WTC11 (cell line): ENCODE data around the gene SLC46A3. TPM values are rescaled to one million over a fixed set of nuclear protein-coding genes. Genes with fewer than 3 reads are reported as not detected.

Experiments
- ATAC-seq: fragments of 200-7000 bp; cut with Tn5 transposase; 2 replicates; pipeline ENCODE4 v1.10.0; 2021; ENCODE audit warnings: mild to moderate bottlenecking, moderate library complexity
- CTCF ChIA-PET: fragments of 300-600 bp; sonication (Branson Sonifier 250); formaldehyde crosslinking; loops from one replicate; lab custom pipeline; 2021; ENCODE audit warnings: antibody characterized with exemption; lab: Charles Lee
- POLR2A ChIA-PET: fragments of 350-600 bp; sonication (Branson Sonifier 250); formaldehyde crosslinking; loops from one replicate; lab custom pipeline; 2021; ENCODE audit warnings: antibody characterized with exemption; lab: Charles Lee
- DNase-seq: peaks from one replicate; pipeline ENCODE4 v3.0.0; 2021; ENCODE audit warnings: low spot score
- H3K27ac Mint-ChIP-seq: 2 replicates; pipeline ENCODE4 v1.8.0; 2021; ENCODE audit warnings: mixed read lengths
- H3K27me3 Mint-ChIP-seq: 2 replicates; pipeline ENCODE4 v1.8.0; 2021; ENCODE audit warnings: low read depth, mild to moderate bottlenecking, moderate library complexity, mixed read lengths
- H3K36me3 Mint-ChIP-seq: 2 replicates; pipeline ENCODE4 v1.8.0; 2021; ENCODE audit warnings: mixed read lengths
- H3K4me1 Mint-ChIP-seq: 2 replicates; pipeline ENCODE4 v1.8.0; 2022; ENCODE audit warnings: mixed read lengths
- H3K4me3 Mint-ChIP-seq: 2 replicates; pipeline ENCODE4 v1.8.0; 2021; ENCODE audit warnings: mild to moderate bottlenecking, moderate library complexity, mixed read lengths
- H3K9me3 Mint-ChIP-seq: 2 replicates; pipeline ENCODE4 v1.8.0; 2021; ENCODE audit warnings: mixed read lengths
- CREM ChIP-seq: sonication (generic); formaldehyde crosslinking; IDR thresholded peaks from 2 replicates; pipeline ENCODE4 v1.8.1; 2022; ENCODE audit warnings: mild to moderate bottlenecking, missing genetic modification reagents, moderate library complexity
- FOXJ3 ChIP-seq: sonication (generic); formaldehyde crosslinking; IDR thresholded peaks from 2 replicates; pipeline ENCODE4 v1.9.0; 2021; ENCODE audit warnings: missing genetic modification reagents, mild to moderate bottlenecking, borderline replicate concordance
- FOXP1 ChIP-seq: sonication (generic); formaldehyde crosslinking; IDR thresholded peaks from 2 replicates; pipeline ENCODE4 v1.8.0; 2022; ENCODE audit warnings: missing genetic modification reagents, mild to moderate bottlenecking, moderate library complexity, borderline replicate concordance
- KAT7 ChIP-seq: sonication (generic); formaldehyde crosslinking; IDR thresholded peaks from 2 replicates; pipeline ENCODE4 v1.8.1; 2023; ENCODE audit warnings: missing genetic modification reagents, mild to moderate bottlenecking, borderline replicate concordance
- NFATC4 ChIP-seq: fragments of 250-450 bp; sonication (Bioruptor Pico); IDR thresholded peaks from 2 replicates; pipeline ENCODE4 v1.9.0; 2021; ENCODE audit warnings: mild to moderate bottlenecking
- PREB ChIP-seq: sonication (generic); formaldehyde crosslinking; IDR thresholded peaks from 2 replicates; pipeline ENCODE4 v1.8.1; 2022; ENCODE audit warnings: mild to moderate bottlenecking, missing genetic modification reagents, moderate library complexity, borderline replicate concordance
- PRRX2 ChIP-seq: fragments of 250-450 bp; sonication (Bioruptor Pico); IDR thresholded peaks from 2 replicates; pipeline ENCODE4 v1.8.0; 2021; ENCODE audit warnings: mild to moderate bottlenecking
- SMAD4 ChIP-seq: sonication (generic); formaldehyde crosslinking; IDR thresholded peaks from 2 replicates; pipeline ENCODE4 v1.8.0; 2022; ENCODE audit warnings: mild to moderate bottlenecking, missing genetic modification reagents
- SP1 ChIP-seq: sonication (generic); formaldehyde crosslinking; conservative IDR thresholded peaks from 2 replicates; pipeline ENCODE4 v1.8.1; 2022; ENCODE audit warnings: missing genetic modification reagents
- TCF7 ChIP-seq: sonication (generic); formaldehyde crosslinking; IDR thresholded peaks from 2 replicates; pipeline ENCODE4 v1.8.0; 2022; ENCODE audit warnings: mild to moderate bottlenecking, low read depth, missing genetic modification reagents, moderate library complexity
- TEAD1 ChIP-seq: sonication (generic); formaldehyde crosslinking; IDR thresholded peaks from 2 replicates; pipeline ENCODE4 v1.8.0; 2022; ENCODE audit warnings: mild to moderate bottlenecking, missing genetic modification reagents
- TEAD4 ChIP-seq: sonication (generic); formaldehyde crosslinking; IDR thresholded peaks from 2 replicates; pipeline ENCODE4 v1.8.0; 2022; ENCODE audit warnings: mild to moderate bottlenecking, missing genetic modification reagents
- USF1 ChIP-seq: sonication (generic); formaldehyde crosslinking; IDR thresholded peaks from 2 replicates; pipeline ENCODE4 v1.8.0; 2022; ENCODE audit warnings: mild to moderate bottlenecking, missing genetic modification reagents
- ZNF121 ChIP-seq: sonication (generic); formaldehyde crosslinking; IDR thresholded peaks from 2 replicates; pipeline ENCODE4 v1.8.0; 2023; ENCODE audit warnings: missing genetic modification reagents
- ZNF138 ChIP-seq: sonication (generic); formaldehyde crosslinking; conservative IDR thresholded peaks from 2 replicates; pipeline ENCODE4 v1.8.1; 2022; ENCODE audit warnings: mild to moderate bottlenecking, moderate library complexity, missing genetic modification reagents
- ZNF219 ChIP-seq: sonication (generic); formaldehyde crosslinking; IDR thresholded peaks from 2 replicates; pipeline ENCODE4 v1.8.0; 2023; ENCODE audit warnings: missing genetic modification reagents, mild to moderate bottlenecking, borderline replicate concordance
- ZNF281 ChIP-seq: sonication (generic); formaldehyde crosslinking; IDR thresholded peaks from 2 replicates; pipeline ENCODE4 v1.8.0; 2023; ENCODE audit warnings: mild to moderate bottlenecking, missing genetic modification reagents
- ZNF317 ChIP-seq: sonication (generic); formaldehyde crosslinking; IDR thresholded peaks from 2 replicates; pipeline ENCODE4 v1.8.1; 2023; ENCODE audit warnings: low read depth, mild to moderate bottlenecking, moderate library complexity, missing genetic modification reagents, borderline replicate concordance
- total RNA-seq: library from RNA; stranded (reverse); gene quantifications from 3 replicates; pipeline ENCODE4 v1.2.3, GENCODE V29; 2021
- TF ChIP-seq, protein P1 (sequence below): sonication (generic); formaldehyde crosslinking; IDR thresholded peaks from 2 replicates; pipeline ENCODE4 v1.8.0; 2023; ENCODE audit warnings: missing genetic modification reagents, mild to moderate bottlenecking, borderline replicate concordance
- TF ChIP-seq, protein P2 (sequence below): sonication (generic); formaldehyde crosslinking; IDR thresholded peaks from 2 replicates; pipeline ENCODE4 v1.8.1; 2022; ENCODE audit warnings: missing genetic modification reagents, borderline replicate concordance

SLC46A3 gene
- total RNA-seq, 1 experiment from 2014 or later, result 0.79 TPM

DNA sequence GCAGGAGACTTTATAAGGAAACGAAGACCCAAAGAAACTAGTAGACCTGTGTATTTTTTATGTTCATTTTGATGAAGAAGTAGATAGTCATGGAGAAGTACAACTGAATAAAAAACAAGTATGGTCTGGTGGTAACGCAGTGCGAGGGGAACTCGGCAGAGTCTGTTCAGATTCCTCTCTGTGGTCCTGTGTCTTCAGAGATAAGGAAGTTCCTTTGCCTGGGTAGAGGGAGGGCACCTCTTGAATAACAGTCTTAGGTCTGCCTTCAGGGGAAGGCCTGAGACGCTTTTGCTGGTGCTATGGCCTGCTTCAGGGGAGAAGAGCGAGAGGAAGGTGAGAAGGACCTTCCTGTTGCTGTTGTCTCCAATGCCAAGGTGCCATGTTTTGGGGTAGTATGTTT, 25.9 kb upstream of the SLC46A3 start (continued):
- no peak for TF ChIP-seq KAT7

DNA sequence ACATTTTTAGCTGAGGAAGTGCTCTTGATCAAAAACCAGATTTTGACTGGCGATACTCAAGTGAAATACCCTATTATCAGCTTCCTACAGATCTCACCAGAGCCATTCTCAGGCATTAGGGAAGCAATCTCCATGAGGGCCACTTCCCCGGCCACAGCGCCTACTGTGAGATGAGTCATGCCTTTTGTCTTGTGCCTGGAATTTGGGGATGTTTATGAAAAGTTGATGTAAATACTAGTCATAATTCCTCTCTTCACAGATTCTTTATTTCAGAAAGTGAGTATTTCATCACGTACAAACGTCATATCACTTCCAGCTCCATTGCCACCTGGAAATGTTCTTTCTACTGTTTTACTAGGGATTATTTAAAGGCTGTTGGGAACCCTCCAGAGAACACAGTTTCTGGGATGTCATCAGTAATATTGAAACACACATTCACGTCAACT, 25.3 kb upstream of the SLC46A3 start:
- H3K27ac Mint-ChIP-seq, result peak overlapping the region; percentile 92
- no peak for TF ChIP-seq CREM (CRISPR knock-in tag)
- TF ChIP-seq ZNF219 (CRISPR knock-in tag), result no peak
- TF ChIP-seq FOXP1, result no peak
- TF ChIP-seq ZNF281, result no peak
- TF ChIP-seq SMAD4 (CRISPR knock-in tag), result no peak
- no peak for TF ChIP-seq PREB (CRISPR knock-in tag)
- no peak for TF ChIP-seq TEAD4 (CRISPR knock-in tag)
- DNase-seq (no peak), ATAC-seq (peak; percentile 73)
- no peaks in the 10 kb centered on the region for H3K36me3 Mint-ChIP-seq
- ChIA-PET POLR2A (interaction anchor here (0.5 kb wide), 1 partner anchor 31 kb away, joined by 3 read pairs; no protein-coding TSS in a partner anchor), CTCF (interaction anchor here (1.4 kb wide), 3 partner anchors 10 to 73 kb away, joined by 3 to 7 read pairs (median 4); no protein-coding TSS in a partner anchor)
- peaks cover 11% of the 10 kb centered on the region for H3K9me3 Mint-ChIP-seq
- H3K4me1 Mint-ChIP-seq, result peaks cover 39% of the 10 kb centered on the region
- H3K27me3 Mint-ChIP-seq, result no peaks in the 10 kb centered on the region
- no peak overlapping the region for H3K4me3 Mint-ChIP-seq

DNA sequence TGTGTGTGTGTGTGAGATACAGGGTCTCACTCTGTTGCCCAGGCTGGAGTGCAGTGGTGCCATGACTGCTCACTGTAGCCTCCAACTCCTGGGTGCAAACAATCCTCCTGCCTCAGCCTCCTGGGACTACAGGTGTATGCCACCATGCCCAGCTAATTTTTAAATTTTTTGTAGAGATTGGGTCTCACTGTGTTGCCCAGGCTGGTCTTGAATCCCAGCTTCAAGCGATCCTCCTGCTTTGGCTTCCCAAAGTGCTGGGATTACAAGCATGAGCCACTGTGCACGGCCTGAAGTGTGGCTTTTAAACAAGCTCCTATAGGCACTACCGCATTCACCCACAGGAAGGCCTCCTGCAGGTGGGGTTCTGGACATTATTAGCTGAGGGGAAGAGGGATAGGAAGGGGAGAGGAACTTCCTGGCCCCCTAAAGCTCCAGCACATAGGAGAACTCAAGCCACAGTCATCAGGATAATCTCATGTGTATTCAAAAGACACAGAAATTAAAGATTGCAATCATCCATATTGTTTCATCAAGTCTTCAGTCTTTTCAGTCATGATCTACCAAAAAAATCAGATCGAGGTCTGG, 24.8 kb upstream of the SLC46A3 start:
- ChIA-PET POLR2A (interaction anchor here (0.5 kb wide), 1 partner anchor 32 kb away, joined by 3 read pairs; no protein-coding TSS in a partner anchor), CTCF (interaction anchor here (1.4 kb wide), 3 partner anchors 11 to 74 kb away, joined by 3 to 7 read pairs (median 4); no protein-coding TSS in a partner anchor)
- H3K36me3 Mint-ChIP-seq, result no peaks in the 10 kb centered on the region
- peaks cover 39% of the 10 kb centered on the region for H3K4me1 Mint-ChIP-seq
- H3K4me3 Mint-ChIP-seq, result no peak overlapping the region
- ATAC-seq, result peak; percentile 48
- DNase-seq, result no peak
- H3K27ac Mint-ChIP-seq, result peak overlapping the region; percentile 92
- no peaks in the 10 kb centered on the region for H3K27me3 Mint-ChIP-seq
- TF ChIP-seq ZNF121 (CRISPR knock-in tag) (peak; percentile 72; the same call in 1 of the 2 replicates), FOXJ3 (CRISPR knock-in tag) (no peak)
- peaks cover 8% of the 10 kb centered on the region for H3K9me3 Mint-ChIP-seq

DNA sequence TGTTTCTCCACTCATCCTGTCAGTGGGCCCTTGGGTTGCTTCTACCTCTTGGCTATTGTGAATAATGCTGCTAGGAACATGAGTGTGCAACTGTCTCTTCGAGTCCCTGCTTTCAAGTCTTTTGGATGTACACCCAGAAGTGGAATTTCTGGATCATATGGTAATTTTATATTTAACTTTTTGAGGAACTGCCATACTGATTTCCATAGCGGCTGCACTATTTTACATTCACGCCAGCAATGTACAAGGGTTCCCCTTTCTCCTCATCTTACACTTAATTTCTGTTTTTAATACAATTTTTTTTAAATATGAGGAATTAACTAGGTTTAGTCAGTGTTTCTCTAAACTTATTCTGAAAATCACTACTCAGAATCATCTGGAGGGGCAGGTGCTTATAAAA, 24.2 kb upstream of the SLC46A3 start:
- Mint-ChIP-seq H3K27me3 (no peaks in the 10 kb centered on the region), H3K27ac (no peak overlapping the region), H3K9me3 (peaks cover 8% of the 10 kb centered on the region), H3K36me3 (no peaks in the 10 kb centered on the region), H3K4me1 (peaks cover 39% of the 10 kb centered on the region), H3K4me3 (no peak overlapping the region)
- ChIA-PET CTCF (interaction anchor here (1.4 kb wide), 3 partner anchors 11 to 74 kb away, joined by 3 to 7 read pairs (median 4); no protein-coding TSS in a partner anchor), POLR2A (no interaction called here)
- DNase-seq (no peak), ATAC-seq (no peak)
- TF ChIP-seq ZNF317 (CRISPR knock-in tag) (no peak), NFATC4 (CRISPR knock-in tag) (no peak), SP1 (CRISPR knock-in tag) (no peak), SMAD4 (CRISPR knock-in tag) (no peak), PRRX2 (CRISPR knock-in tag) (no peak), ZNF138 (CRISPR knock-in tag) (no peak), USF1 (CRISPR knock-in tag) (no peak), TEAD1 (CRISPR knock-in tag) (no peak), TCF7 (CRISPR knock-in tag) (no peak)
- TF ChIP-seq, protein P1, sequence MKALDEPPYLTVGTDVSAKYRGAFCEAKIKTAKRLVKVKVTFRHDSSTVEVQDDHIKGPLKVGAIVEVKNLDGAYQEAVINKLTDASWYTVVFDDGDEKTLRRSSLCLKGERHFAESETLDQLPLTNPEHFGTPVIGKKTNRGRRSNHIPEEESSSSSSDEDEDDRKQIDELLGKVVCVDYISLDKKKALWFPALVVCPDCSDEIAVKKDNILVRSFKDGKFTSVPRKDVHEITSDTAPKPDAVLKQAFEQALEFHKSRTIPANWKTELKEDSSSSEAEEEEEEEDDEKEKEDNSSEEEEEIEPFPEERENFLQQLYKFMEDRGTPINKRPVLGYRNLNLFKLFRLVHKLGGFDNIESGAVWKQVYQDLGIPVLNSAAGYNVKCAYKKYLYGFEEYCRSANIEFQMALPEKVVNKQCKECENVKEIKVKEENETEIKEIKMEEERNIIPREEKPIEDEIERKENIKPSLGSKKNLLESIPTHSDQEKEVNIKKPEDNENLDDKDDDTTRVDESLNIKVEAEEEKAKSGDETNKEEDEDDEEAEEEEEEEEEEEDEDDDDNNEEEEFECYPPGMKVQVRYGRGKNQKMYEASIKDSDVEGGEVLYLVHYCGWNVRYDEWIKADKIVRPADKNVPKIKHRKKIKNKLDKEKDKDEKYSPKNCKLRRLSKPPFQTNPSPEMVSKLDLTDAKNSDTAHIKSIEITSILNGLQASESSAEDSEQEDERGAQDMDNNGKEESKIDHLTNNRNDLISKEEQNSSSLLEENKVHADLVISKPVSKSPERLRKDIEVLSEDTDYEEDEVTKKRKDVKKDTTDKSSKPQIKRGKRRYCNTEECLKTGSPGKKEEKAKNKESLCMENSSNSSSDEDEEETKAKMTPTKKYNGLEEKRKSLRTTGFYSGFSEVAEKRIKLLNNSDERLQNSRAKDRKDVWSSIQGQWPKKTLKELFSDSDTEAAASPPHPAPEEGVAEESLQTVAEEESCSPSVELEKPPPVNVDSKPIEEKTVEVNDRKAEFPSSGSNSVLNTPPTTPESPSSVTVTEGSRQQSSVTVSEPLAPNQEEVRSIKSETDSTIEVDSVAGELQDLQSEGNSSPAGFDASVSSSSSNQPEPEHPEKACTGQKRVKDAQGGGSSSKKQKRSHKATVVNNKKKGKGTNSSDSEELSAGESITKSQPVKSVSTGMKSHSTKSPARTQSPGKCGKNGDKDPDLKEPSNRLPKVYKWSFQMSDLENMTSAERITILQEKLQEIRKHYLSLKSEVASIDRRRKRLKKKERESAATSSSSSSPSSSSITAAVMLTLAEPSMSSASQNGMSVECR (CRISPR knock-in tag), result no peak
- TF ChIP-seq, protein P2, sequence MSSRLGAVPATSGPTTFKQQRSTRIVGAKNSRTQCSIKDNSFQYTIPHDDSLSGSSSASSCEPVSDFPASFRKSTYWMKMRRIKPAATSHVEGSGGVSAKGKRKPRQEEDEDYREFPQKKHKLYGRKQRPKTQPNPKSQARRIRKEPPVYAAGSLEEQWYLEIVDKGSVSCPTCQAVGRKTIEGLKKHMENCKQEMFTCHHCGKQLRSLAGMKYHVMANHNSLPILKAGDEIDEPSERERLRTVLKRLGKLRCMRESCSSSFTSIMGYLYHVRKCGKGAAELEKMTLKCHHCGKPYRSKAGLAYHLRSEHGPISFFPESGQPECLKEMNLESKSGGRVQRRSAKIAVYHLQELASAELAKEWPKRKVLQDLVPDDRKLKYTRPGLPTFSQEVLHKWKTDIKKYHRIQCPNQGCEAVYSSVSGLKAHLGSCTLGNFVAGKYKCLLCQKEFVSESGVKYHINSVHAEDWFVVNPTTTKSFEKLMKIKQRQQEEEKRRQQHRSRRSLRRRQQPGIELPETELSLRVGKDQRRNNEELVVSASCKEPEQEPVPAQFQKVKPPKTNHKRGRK (CRISPR knock-in tag), result no peak
